GM21529 (cell line): ENCODE measurements around the gene PAM.

Experiments used
- ATAC-seq: cut with Tn5 transposase; IDR thresholded peaks from one replicate; pipeline ENCODE4 v1.9.1; 2021; ENCODE audit not compliant: unreplicated experiment

The PAM gene

DNA sequence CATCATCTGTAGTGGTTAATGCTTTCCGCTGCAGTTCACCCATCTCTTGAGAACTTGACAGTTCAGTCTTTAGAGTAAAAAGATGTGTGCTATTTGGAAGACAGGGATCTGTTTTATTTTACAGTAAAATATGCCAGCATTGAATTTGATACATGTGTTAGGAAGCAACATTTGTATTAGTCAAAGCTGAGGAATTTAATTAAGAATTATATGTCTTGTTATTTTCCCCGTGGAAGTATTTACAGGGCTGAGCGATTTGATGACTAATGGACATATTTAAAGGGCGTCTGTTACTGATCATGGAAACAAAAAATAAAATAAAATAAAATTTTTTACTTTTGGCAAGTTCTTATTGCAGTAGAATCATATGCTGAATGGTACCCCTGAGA, 101.3 kb downstream of the PAM start:
- no peak for ATAC-seq

DNA sequence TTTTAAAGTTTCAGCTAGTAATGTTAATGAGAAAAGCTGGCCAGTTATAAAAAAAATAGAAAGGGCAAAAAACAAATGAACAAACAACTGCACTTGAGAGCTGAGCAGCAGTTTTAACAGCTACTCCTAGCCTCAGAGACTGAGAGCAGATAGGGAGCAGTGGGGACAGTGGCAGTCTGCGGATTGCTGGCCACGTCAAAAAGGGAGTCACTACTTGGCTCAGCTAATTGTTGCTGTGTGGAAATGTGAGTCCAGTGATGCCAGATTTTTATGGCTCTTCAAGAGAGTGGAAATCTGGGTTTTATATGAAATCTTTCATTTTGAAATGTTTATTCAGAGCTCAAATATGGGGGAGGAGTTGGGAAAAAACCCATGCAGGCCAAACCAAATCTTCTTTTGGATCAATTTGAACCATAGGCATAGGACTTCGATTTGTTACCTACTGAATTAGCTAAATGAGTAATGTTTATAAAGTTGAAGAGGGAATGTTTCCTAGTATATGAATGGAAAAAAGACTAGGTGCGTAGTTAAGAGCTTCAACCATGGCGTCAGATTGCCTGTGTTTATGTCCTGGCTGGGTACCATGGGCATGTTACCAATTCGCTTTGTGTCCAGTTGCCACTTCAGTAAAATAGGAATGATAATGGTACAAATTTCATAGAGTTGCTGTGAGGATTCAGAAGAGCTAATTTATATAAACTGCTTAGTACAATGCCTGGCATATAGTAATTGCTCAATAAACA, 102.1 kb downstream of the PAM start:
- ATAC-seq, result no peak

DNA sequence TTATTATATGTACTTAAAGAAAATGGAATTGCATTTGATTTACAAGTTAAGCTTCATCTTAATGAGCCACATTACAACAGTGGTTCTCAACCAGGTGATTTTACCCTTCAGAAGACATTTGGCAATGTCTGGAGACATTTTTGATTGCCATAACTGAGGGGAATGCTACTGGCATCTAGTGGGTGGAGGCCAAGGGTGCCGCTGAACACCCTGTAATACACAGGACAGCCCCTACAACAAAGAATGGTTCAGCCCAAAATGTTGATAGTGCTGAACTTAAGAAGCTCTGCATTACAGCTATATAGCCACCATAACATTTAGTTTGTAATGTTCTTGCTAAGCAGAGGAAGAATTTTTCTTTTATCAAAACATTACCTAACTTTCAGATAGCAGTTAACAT, 103.1 kb downstream of the PAM start:
- no peak for ATAC-seq

DNA sequence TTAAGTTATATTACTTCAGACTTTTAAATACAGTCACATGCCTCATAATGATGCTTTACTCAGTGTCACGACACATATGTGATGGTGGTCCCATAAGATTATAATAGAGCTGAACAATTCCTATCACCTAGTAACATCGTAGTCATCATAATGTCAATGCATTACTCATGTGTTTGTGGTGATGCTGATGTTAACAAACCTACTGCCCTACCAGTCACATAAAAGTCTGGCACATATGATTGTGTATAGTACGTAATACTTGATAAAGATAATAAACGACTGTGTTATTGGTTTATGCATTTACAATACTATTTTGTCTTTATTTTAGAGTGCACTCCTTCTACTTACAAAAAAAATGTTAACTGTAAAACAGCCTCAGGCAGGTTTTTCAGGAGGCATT, 103.7 kb downstream of the PAM start:
- no peak for ATAC-seq

DNA sequence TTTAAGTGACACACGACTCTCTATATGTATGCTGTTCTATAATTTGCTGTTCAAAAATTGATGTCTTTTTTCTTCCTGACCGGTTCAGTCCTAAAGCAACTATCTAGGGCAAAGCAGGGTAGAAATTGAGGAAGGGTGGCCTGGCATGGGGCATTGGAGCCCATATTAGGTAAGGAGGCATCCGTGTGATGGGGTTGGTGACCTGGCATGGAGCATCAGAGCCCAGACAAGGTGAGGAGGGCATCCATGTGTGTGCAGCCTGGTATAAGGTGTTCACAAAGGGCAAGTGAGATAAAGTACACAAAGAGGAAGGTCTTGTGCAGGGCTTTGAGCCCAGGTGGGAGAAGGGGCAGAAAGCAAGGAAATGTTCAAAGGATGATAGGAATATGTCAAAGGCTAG, 104.9 kb downstream of the PAM start:
- no peak for ATAC-seq

DNA sequence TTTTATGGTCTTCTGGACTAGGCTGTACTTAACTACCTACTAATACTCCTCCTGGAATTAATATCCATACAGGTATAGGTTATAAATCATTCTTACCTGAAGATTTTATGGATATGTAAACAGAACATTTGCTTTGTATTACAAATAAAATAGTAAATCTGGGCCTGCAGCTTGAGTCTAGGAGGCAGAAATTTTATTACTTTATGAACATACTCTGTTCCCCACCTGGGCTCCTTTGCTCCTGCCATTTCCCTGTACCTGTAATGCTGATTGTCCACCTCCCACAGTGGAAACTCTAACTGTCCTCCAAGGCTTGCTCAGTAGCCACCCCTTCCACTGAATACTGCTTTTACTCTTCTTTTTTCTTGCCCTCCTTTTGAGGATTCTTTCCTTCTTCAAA, 108.0 kb downstream of the PAM start:
- ATAC-seq, result no peak

DNA sequence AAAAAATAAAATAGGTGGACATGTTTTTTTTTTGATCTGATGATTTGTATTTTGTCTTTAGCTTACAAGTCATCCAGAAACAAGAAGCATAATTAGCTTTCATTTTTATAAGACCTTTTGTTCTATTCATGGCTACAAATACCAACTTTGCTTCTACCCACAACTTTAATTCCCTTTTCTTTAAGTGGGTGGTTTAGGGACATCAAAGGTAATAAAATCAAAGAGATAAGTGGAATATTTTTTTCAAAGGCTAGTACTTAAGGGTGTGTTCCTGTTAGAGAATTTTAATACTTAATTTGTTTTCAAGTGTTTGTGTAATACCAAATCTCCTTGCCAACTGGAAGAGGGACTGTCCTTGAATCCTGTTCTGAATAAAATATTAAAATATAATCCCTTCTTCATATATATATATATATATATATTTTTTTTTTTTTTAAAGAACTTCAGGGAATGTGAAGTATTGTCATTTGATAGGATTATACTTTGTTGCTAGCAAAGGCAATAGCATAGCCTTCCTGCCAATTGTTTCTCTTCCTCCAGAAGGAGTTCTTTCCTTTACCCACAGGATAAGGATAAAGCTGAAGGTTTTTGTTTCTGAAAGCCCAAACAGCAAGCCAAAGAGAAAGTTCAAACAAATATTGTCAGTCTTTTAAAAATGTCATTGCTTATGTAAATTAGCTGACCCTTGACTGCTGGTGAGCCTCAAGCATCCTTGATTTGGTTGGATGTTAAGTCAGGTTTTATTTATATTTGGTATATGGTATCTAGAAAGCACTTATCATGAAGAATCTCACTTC, 108.9 kb downstream of the PAM start:
- ATAC-seq, result no peak

DNA sequence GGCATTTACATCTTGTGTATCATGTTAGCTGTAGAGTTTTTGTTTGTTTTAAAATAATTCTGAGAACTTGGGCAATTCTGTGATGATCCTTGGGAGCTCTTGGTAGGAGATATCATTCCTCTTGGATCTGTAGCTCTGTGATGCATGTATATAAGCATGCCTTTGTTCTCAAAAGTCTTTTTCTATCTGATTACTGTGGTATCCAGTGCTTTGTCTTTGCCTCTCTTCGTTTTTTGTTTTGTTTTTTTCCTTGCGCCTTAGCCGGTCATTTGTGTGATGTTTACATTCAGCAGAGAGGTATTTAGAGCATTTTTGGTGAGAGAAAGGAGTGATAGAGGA, 110.0 kb downstream of the PAM start:
- ATAC-seq, result no peak

DNA sequence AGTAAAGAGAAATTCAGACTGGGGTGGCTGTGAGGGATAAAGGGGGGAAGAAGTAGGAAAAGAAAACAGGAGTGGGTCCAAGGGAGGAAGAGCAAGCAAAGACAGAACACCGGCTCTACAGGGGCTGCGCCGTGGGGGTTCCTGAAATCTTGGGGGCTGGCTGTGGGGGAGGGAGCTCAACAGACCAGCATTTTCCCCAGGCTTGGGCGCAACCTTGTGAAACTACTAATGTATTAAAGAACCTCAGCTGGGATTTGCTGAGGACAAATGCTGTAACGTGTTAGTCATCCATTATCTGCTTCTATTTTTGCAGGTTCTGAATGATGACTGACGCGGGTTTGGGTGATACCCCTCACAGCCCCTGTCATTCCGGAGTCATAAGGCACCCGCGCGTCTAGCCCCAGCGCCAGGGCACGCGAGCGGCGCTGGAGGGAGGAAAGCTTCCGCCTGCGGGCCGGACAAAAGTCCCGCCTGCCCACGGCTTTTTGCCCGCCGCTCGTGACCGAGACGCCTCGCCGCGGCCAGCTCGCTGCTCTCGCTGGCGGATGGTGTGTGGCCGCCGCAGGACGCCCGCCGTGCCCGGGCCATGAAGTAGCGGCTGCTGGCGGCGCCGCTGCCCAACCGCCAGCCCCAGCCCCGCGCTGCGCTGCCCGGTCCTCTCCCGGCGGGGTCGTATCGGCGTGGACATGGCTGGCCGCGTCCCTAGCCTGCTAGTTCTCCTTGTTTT, 110.6 kb downstream of the PAM start:
- peak; percentile 83 for ATAC-seq

DNA sequence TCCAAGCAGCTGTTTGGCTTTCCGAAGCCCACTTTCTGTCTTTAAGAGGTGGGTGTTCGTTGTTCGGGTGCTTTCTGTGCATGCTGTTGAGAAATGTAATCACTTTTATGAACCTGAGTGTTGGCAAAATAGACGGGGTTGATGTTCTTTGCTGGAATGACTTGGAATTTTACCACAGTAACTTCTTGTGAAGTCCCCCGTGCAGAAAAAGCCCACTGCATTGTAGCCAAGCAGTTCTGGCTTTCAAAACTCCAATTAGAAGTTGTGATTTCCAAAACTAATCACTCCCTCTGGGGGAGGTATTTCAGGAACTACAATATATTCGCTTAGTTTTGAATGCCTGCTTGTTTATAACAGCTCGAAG, 111.1 kb downstream of the PAM start:
- ATAC-seq, result peak; percentile 7

DNA sequence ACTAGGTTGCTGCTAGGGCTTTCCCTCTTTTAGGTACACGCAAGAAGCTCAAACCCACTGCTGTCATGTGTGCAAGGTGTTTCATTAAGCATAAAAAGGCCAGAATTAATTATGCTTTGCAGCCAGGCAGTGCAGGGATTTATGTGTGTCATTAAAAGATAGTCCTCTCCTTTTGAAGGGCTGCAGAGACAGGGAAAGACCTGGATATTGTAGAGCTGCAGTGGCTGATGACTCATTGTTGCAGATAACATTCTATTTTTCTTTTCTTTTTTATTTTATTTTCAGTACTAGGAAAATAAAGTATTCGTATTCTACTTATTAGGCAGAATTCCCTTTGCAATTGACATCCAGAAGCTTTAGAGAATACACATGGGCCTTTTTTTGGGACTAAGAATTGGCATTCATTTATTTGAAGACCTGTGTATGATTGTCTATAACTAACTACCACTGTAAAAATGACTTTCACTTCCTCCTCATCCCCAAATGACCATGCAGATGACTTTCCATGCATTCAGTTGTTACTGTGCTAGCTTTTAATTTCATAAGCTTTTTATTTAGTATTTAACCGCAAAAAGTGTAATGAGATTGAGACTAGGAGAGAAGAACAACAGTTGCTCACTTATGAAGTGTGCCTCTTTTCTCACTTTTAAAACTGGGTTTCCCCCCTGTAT, 113.0 kb downstream of the PAM start:
- ATAC-seq, result no peak

DNA sequence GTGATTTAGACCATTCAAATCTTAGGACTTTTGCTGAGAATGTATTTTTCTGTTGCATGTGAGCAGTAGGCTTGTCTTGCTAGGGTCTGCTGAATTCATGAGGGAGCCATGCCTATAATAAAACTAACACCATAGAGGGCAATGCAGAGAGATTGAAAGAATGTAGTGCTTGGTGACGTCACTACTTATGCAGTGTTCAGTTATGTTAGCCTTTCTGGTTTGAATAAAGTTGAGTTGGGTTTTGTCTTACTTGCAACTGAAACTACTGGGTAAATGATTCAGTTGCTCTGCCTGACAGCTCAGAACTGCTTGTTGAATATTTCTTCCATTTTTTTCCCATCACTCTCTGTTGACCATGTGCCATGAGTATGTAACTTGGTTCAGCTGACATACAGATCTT, 114.1 kb downstream of the PAM start:
- ATAC-seq, result no peak

DNA sequence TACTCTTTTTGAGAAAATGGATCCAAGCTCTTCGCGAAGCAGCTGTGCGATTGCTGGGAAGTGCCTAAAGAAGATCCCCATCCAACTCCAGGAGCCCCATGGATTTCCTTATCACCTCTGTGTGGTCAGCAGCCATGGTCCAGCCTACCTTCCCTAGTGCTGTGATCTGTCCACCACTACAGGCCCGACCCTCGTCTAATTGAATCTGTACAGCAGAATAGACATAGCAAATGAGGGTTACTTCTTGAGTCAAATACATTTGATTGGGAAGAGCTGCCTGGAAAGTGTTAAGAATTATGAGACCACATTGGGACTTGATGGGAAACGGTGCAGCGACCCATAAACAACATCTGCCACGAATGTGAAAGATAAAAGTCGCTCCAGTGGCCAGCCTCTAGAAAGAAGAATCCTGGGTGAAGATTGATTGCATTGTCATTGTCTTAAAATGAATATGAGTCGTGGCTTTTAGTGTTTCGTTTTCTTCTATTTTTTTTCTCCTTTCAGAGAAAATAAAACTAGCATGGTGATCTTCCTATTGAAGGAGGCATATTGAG, 118.4 kb downstream of the PAM start:
- ATAC-seq, result no peak

DNA sequence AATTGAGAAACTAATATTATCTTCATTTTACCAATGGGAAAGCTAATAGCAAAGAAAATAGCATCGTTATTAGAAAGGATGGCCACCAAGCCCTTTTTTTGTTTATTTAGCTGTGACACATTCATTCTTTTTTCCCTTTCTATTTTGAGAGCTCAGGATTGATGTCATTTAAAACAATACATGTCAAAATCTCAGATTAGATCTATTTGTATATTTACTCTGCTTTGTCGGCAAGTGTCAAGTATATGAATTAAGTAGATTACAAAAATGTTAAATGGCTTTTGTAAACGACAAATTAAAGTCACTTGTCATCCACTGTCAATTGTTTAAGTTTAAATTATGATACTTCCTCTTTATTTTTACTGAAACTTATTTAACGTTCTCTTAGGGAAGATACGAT, 118.9 kb downstream of the PAM start:
- no peak for ATAC-seq

DNA sequence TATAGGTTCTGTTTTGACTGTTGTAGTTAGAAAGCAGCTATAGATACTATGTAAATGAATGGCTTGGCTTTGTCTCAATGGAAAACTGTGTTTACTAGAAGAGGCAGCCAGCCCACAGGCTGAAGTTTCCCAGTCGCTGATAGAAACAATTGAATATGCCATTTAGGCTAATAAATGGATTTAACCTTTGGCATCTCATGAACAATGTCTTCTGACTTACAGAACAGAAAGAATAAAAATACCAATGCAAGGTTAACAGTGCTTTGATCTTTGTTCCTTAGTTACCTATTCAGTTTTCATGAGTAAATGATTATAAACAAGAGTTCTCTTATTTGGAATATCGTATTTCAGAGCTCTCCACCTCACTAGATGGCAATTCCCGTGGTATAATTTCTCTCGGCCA, 120.6 kb downstream of the PAM start:
- ATAC-seq, result no peak

DNA sequence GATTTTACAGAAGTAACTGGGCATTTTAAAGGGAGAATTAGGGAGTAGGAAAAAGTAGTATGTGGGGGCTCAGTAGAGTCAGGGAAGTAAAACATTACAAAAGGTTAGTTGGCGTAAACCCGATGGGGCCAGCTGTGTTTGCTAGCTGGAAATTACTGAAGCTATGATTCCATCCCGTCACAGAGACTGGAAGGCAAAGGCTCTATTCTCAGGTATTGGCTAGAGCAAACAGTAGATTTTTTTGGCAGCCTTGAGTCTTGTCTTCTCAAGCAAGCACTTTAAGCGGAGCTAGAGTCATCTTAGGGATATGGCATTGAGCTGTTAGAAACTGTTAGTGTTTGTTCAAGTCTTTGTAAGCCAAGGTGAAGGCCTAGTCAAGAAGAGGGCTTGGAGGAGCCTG, 121.5 kb downstream of the PAM start:
- ATAC-seq, result no peak

DNA sequence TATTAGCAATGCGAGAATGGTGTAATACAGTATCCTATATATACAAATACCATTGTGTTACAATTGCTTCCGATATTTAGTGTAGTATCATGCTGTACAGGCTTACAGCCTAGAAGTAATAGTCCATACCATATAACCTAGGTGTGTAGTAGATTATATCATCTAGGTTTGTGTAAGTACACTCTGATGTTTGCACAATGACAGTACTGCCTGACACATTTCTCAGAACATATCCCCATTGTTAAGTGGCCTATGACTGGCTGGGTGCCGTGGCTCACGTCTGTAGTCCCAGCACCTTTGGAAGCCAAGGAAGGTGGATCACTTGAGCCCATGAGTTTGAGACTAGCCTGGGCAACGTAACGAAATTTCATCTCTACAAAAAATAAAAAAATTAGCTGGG, 124.6 kb downstream of the PAM start:
- no peak for ATAC-seq

DNA sequence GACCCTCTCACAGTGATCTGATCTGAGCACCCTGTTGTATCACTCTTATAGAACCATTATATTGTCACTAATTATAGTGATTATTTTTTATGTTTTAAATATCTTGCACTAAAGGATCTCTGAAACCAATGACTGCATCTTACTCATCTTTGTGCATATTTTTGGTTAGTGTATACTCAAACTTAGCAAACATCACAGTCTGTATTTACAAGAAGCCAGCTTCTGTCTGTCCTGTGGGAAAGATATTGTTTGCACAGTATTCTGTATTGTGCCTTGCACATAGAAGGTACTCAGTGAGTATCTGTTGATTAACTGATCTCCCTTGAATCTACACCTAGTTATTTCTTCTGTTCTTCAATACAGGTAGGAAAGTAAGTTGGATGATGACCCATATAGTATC, 131.5 kb downstream of the PAM start:
- no peak for ATAC-seq

DNA sequence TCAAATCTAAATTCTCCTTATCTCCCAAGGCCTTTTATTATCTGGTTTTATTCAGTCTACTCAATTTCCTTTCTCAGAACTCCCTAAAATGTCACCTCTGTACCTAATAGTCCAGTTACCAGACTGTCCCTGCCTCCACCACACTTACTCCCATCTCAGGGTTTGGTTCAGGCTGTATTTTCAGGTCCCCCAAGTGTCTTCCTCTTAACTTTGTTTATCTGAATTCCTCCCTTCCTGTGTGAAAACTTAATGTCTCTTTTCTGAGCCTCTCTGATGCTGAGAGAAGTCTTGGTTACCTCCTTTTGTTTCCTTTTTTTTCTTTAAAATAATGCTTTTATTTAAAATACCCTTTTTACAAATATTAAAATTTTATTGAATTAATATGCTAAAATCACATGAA, 133.4 kb downstream of the PAM start:
- ATAC-seq, result no peak

DNA sequence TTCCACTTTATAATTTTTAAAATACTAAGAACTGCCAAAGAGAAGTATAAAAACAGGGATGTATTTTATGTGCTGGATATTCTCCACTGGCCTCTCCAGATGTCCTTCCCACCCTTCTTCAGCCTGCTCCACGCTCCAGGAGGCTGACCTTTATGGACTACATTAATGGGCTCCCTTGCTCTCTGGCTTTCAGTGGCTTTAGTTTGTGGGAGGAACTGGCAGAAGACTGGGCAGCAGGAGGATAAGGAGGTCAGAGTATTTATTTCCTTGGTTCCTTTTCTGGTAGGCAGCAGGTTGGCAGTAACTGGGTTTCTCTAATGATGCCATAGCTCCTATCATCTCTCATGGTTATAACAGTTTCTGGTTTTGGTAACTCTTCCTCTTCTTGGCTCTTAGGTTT, 133.9 kb downstream of the PAM start:
- ATAC-seq, result no peak

DNA sequence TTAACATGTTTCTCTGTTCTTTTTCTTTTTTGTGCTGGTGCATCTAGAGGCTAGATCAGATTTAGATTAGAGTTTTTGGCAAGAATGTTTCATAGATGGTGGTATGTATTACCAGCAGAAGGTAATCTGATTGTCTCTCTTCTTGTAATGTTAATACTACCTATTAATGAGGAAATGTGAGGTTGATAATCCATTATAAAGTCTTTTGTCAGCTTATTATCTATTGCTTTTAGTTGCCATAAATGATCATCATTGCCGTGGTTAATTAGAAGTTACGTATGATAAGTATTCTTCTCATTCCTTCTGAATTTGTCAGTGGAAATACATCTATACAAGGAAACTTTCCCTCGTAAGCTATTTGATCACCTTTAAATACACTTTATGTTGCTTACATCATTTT, 135.0 kb downstream of the PAM start:
- ATAC-seq, result no peak
